Mucosa of gallbladder (tissue), 1 donor: Measurements from ENCODE around the gene HTR4. TPM values are rescaled to one million over a fixed set of nuclear protein-coding genes. Genes with fewer than 3 reads are reported as not detected.
"Not testable (repeated sequence)": the region's sequence is repeated elsewhere in the genome, so short reads cannot be mapped to it uniquely, and the experiment has no call there.

Source experiments
- DNase-seq: peaks from one replicate; pipeline ENCODE4 v3.0.0-alpha.2; 2020; ENCODE audit warnings: low spot score
- total RNA-seq: library from RNA; stranded (reverse); gene quantifications from one replicate; pipeline ENCODE4 v1.2.1, GENCODE V29; 2021
- donor health status: DM: no; HTN: no; CAD: no.

HTR4 gene
- total RNA-seq, 1 donor from 2014 or later = 3.8 TPM

GRCh38 chr5:148535190-148535589 lies 119.1 kb downstream of the HTR4 start:
- no peak for DNase-seq

GRCh38 chr5:148532969-148533670 lies 121.2 kb downstream of the HTR4 start:
- DNase-seq = no peak

GRCh38 chr5:148529450-148529849 lies 124.9 kb downstream of the HTR4 start:
- not testable (repeated sequence) for DNase-seq

GRCh38 chr5:148524721-148525120 lies 129.6 kb downstream of the HTR4 start:
- DNase-seq = no peak

GRCh38 chr5:148523139-148523538 lies 131.2 kb downstream of the HTR4 start:
- DNase-seq = no peak

- DNase-seq = no peak
Measured at GRCh38 chr5:148515460-148515859, 138.9 kb downstream of the HTR4 start.

GRCh38 chr5:148514344-148514743 lies 140.0 kb downstream of the HTR4 start:
- no peak for DNase-seq

GRCh38 chr5:148512498-148512897 lies 141.8 kb downstream of the HTR4 start:
- DNase-seq = no peak

GRCh38 chr5:148511810-148512347 lies 142.4 kb downstream of the HTR4 start:
- DNase-seq = no peak

- no peak for DNase-seq
Measured at GRCh38 chr5:148509893-148510292, 144.4 kb downstream of the HTR4 start.

- no peak for DNase-seq
Measured at GRCh38 chr5:148507648-148508047, 146.7 kb downstream of the HTR4 start.

- DNase-seq = no peak
Measured at GRCh38 chr5:148499452-148499851, 154.9 kb downstream of the HTR4 start.

GRCh38 chr5:148497757-148498156 lies 156.6 kb downstream of the HTR4 start:
- DNase-seq = no peak

GRCh38 chr5:148492351-148492750 lies 162.0 kb downstream of the HTR4 start:
- DNase-seq = no peak

GRCh38 chr5:148491793-148492184 lies 162.5 kb downstream of the HTR4 start:
- DNase-seq = no peak

- DNase-seq = no peak
Measured at GRCh38 chr5:148491015-148491792, 163.1 kb downstream of the HTR4 start.

GRCh38 chr5:148488757-148489156 lies 165.6 kb downstream of the HTR4 start:
- no peak for DNase-seq

- no peak for DNase-seq
Measured at GRCh38 chr5:148486456-148486855, 167.9 kb downstream of the HTR4 start.

GRCh38 chr5:148484651-148485050 lies 169.7 kb downstream of the HTR4 start:
- no peak for DNase-seq

- no peak for DNase-seq
Measured at GRCh38 chr5:148483750-148484149, 170.6 kb downstream of the HTR4 start.

GRCh38 chr5:148482697-148483462 lies 171.4 kb downstream of the HTR4 start:
- peak; percentile 34 for DNase-seq

GRCh38 chr5:148482196-148482595 lies 172.1 kb downstream of the HTR4 start:
- no peak for DNase-seq
